Putamen (tissue), 1 donor: Measurements from ENCODE around the gene MED8.

Experiments
- DNase-seq: peaks from one replicate; pipeline ENCODE4 v3.0.0-alpha.2; 2016; ENCODE audit warnings: low spot score

The MED8 gene

GRCh38 chr1:43334453-43335205 is 55.0 kb downstream of the MED8 start:
- DNase-seq, result no peak
